ENCODE results near the gene SEMA3E.
"Not testable (repeated sequence)": the region's sequence is repeated elsewhere in the genome, so short reads cannot be mapped to it uniquely, and the experiment has no call there.

Gene SEMA3E

GRCh38 chr7:83447681-83448080, 201.3 kb downstream of the SEMA3E start:
- DNase-seq: no peak

GRCh38 chr7:83446102-83446669, 202.8 kb downstream of the SEMA3E start:
- DNase-seq: no peak

GRCh38 chr7:83442911-83443310, 206.0 kb downstream of the SEMA3E start:
- no peak for DNase-seq

DNA sequence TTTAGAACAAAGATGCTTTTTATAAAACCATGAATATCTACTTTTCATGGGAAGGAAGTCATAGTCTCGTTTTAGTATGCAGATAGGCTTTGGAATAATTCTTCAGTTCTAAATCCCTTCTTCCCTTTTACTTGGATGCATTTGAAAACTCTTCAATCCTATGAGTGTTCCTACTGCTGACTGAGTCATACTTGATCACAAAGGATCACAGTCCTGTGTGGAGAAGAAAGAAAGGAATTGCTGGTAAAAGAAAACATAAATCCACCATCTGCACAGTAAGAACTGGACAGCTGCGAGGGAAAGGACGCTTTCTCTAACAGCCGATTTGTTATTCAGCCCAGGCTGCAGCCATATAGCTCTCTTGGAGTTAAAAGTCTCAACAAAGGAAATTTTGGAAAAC, 209.9 kb downstream of the SEMA3E start:
- no peak for DNase-seq

- DNase-seq: not testable (repeated sequence)
Observed at GRCh38 chr7:83430289-83430688, 218.7 kb downstream of the SEMA3E start.

DNA sequence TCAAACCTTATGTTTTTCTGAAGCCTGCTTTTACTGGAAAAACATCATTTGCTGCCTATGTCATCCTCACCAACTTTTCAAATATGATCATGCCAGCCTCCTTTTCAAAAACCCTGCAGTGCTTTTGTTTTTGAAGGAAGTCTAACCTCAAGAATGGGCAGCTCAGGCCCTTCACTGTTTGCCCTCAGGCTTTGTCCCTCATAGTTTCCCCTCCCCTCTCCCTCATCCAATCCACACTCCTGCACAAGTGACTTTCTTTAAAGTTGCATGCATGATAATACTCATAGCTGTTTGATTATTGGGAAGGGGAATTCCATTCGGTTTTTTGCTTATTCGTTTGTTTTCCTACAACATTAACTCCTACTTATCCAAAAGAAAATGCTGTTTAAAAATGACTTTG, 219.4 kb downstream of the SEMA3E start:
- peak in 1 of 3 experiments; percentile 37 for DNase-seq

- DNase-seq: peak; percentile 30 to 80 (median 41)
Observed at GRCh38 chr7:83427884-83428283, 221.1 kb downstream of the SEMA3E start.

DNA sequence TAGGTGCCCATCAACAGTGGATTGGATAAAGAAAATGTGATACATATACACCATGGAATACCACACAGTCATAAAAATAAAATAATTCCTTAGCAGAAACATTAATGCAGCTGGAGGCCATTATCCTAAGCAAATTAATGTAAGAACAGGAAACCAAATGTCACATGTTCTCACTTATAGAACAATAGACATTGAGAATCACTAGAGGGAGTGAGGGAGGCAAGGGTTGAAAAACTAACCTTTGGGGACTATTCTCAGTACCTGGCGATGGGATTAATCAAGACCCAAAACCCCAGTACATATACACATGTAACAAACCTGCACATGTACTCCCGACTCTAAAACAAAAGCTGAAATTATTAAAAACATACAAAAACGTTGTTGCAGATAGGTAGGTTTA, 222.6 kb downstream of the SEMA3E start:
- DNase-seq: no peak

GRCh38 chr7:83419013-83419412, 229.9 kb downstream of the SEMA3E start:
- no peak for DNase-seq

- DNase-seq: peak in 2 of 3 experiments; percentile 14 to 18
Observed at GRCh38 chr7:83415840-83416239, 233.1 kb downstream of the SEMA3E start.

DNA sequence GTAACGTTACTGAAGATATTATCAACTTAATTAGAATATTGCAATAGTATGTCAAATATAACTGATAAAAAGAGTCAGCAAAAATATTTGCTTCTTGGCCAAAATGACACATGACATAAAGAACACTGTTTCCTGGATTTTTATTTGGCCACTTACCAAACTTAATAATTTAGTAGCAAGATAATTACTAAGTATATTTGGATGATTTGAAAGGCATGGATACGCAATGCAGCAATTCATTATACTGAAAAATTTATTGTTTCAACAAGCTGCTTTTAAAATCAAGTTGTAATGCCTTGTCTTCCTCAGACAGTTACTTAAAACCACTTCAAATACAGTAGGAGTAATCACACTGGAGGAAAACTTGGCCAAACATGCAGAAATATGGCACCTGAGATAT, 234.0 kb downstream of the SEMA3E start:
- peak in 2 of 3 experiments; percentile 13 to 23 for DNase-seq

DNA sequence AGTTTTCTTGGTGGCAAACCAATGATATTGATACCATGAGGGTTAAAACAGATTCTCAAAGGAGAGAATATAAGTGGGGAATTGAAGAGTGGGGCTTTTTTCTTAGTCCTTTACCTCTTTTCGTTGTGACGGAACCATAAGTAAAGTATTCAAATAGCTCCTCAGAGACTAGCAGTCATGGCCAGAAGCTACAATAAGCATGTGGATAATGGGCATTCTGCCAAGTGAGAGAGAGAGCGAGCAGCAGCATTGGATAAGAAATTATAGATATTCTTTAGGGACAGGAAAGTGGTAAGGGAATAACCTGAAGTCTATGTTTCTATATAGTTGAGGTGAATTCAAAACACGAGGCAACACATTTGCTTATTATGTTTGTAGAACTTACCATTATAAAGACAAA, 235.1 kb downstream of the SEMA3E start:
- peak; percentile 31 to 84 (median 76) for DNase-seq

DNA sequence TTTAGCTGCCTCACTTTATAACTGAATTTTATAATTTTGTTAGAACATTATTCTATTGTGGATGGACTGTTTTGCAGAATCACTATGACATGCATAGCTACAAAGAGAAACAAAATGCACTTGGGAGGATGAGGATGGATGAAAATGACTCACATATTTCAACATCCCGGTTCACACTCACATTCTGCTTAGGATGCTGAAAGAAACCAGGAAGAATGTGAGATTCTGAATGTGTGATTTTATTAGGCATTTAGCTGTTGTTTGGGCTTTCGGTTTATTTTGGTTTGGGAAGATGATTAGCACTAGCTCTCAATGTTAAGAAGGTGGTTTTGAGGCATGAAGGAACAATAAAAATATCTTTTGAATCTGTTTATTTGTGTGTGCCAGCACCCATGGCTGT, 235.5 kb downstream of the SEMA3E start:
- DNase-seq: no peak

DNA sequence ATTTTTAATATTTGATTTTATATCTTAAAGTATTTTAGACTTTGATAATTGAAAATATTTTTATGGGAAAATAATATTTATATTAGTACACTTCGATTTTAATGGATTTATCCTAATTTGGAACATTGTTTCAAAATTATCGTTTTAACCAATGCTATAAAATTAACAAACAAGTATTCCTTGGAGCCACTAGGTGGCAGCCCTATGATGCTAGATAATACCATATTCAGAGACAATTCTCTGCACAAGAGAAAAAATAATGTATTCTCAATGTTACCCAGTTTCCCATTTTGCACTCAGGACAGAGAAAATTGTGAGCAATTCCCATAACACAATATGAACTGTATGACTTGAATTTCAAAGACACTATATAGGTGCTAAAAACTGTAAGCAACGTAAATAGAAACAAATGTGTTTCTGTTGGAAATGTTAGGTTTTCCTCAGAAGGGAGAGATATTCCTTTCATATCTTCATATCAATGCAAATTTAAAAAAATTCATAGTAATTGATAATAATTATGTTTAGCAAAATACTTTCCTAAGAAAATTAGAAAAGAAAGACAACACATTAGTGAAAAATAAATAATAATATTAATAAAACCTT, 237.8 kb downstream of the SEMA3E start:
- peak; percentile 34 to 79 (median 72) for DNase-seq

- DNase-seq: peak in 1 of 3 experiments; percentile 79
Observed at GRCh38 chr7:83394776-83395175, 254.2 kb downstream of the SEMA3E start.

DNA sequence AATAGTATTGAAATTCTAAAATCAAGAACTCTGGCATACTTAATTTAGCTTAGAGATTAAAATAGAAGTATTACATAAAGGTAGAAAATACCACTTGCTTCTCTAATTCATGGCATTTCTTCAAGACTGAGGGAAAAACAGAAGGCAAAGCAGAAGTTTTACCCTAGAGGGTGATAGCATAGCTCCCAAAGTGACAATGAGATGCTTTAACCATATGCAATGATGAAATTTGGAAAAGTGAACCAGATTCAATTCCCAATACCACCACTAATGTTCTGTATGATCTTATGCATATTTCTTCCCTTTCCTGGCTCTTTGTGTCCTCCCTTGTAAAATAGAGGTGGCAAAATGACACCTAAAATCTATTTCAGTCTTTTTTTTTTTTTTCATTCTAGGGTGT, 260.5 kb downstream of the SEMA3E start:
- no peak for DNase-seq

DNA sequence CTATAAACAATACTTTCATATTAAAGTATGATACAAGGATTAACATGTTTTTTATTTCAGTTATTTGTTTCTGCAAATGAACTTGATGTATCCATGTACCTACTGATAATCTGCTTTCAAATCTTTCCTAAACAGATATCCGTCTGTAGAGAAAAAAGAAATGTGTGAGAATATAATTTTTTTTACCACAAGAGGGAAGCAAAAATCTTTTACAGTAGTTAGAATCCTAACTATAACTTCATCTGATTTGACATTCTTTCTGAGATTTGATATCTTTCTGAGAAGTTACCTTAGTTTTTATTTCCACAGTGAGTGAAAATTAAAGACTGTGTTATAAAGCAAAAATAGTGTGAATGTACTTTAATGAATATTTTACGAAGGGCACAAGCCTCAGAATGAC, 282.3 kb downstream of the SEMA3E start:
- peak in 2 of 3 experiments; percentile 22 to 27 for DNase-seq

DNA sequence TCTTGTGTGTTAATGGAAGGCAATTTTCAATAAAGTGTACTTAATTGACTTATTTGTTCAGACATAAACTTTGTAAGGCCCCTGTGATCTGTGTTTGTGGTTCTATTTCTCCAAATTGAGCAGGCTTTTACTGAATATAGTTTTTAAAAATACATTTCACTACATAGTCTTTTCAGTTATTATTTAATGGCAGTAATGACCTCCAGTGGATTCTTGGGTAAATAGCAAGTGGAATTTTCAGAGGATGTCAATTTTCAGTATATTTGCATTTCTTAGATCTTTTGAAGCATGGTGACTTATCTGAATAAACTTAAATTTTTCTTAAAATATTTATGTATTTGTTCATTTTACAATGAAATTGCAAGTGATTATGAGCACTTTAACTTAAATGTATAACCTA, 283.2 kb downstream of the SEMA3E start:
- DNase-seq: peak in 1 of 3 experiments; percentile 44

DNA sequence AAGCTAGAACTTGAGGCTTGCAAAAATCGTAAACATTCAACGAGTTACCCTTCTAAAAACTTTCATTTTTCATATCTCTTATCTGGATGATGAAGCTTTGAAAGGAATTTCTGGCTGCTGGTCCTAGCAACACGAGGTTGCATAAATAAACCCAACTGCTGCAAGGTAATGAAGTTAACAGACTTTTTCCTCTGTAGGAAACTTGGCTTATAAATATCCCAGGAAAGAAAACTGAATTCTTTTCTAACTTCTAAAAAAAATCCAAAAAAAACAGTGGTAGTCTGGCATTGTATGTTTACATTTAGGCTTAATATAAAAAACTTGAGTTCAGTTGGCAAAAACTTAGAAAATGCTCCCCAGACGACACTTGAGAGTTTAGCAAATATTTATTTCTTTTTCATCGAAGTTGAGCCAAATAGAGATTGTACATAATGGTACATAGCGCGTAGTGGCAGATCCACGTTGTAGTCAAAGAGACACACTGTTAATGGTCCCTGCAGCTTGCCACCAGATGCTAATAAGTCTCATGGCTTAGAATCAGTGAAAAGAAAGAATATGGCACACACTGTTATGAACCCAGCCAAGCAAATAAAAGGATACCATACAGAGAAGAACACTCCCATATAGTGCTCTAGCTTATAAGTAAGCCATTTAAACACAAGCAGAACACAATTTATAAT, 285.9 kb downstream of the SEMA3E start:
- DNase-seq: no peak

GRCh38 chr7:83359108-83359507, 289.8 kb downstream of the SEMA3E start:
- no peak for DNase-seq

DNA sequence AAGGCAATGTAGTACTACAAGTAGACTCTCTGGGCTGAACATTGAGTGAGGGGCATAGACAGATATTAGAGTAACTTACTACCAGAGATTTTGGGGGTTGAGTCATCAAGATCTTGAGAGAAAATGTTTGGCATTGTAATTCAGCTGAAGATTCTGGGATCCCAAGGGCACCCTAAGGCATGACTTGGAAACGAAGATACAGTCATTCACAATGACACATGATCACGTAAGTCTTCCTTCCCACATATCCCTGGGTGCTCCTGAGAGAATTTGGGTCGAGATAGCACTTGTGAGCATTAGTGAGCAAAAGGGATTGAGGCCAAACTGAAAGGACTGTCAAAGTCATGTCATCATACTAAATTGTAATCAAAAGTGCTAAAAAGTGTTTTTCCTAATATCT, 293.8 kb downstream of the SEMA3E start:
- no peak for DNase-seq

DNA sequence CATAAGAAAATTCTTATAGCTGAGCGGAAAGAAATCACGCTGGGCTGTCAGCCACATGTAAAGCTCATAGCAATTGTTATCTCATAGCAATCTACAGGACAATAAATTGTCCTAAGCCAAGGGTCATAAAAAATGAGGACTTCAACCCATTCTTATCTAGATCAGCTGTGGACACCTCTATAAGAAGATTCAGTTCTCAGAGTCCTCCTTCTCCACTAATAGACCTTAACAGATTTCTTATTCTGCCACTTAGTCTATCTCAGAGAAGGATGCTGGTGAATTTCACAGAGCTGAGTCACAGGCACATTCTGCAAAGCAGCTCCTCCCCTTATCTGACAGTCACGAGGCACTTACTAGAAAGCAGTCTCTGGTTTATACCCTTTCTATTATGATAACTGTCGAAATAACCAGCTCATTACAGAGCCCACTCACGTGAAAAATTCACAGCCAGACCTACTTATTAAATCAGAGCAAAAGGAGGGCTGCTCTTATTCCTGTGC, 300.9 kb downstream of the SEMA3E start:
- no peak for DNase-seq

DNA sequence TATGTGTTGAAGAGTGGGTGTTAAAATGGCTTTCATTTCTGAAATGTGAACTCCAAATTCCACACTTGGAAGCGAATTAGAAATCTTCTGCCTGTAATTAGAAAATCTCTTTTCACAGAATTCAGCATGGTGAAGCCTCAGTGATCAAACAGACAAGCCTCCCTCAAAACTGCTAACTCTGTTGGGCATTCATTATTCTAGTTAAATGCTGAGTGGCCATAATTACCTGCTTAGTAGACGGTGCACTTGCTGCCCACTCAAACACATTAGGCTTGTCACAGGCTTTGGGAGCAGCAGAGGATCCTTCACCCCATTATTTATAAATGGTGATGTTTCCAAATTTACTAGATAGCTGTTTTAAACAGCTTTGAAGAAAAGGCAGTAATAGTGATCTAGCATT, 309.0 kb downstream of the SEMA3E start:
- DNase-seq: peak in 2 of 3 experiments; percentile 15 to 75

- DNase-seq: peak in 1 of 3 experiments; percentile 28
Observed at GRCh38 chr7:83338277-83338950, 310.5 kb downstream of the SEMA3E start.

Measured in NCI-H1417 (cell line).